ENCODE measurements around the gene TMEM219. TPM values are rescaled to one million over a fixed set of nuclear protein-coding genes. Genes with fewer than 3 reads are reported as not detected.
A peak's percentile ranks its signal among the peaks of the same experiment; 100 is the strongest.

The TMEM219 gene
- total and polyA plus RNA-seq, 9 of the 15 experiments (the other 6 are each of a cell fraction or from before 2014, with no cell fraction given), result 35.3 to 62.8 (median 55.5) TPM

DNA sequence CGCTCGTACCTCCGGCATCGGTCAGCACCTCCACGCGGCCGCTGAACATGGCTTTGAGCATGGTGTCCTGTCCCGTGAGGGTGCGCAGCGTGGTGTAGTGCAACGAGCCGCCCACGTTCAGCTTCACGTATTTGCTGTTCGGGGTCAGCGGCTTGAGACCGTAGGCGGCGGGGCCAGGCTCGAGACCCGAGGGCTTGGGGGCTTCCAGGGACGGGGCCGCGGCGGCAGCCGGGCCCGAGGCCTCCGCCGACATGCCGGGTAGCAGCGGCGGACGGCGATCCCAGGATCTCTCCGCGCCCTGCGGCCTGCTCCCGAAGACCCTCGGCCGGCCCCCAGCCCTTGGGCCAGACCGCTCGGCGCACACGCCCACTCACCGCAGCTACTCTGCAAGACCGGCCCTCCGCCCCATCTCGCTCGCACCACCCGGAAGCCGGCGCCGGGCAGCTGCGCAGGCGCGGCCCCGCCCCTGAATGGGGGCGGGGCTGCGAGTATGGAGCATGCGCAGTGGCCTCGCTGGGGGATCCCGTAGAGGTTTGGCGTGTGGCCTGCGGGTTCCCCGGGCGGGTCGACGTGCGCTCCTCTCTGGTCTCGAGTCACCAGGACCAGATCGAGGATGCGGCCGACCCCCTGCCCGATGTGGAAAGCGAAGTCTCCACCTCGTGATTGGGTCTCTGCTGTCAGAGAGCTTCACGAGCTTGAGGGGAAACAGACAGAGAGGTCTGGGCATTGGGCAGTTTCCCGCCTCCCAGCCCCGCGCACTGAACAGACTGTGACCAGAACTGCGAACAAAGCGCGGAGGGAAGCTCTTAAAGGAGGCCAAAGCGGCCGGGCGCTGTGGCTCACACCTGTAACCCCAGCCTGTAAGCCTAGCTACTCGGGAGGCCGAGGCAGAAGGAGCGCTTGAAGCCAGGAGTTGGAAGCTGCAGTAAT is 35.8 kb upstream of the TMEM219 start, which contains the start of gene KCTD13 (continued):
- no peak for TF ChIP-seq MEF2D (tag; conservative IDR thresholded peaks at IDR 0.05; ENCODE audit: low read depth)
- TF ChIP-seq KAT8 (IDR thresholded peaks at IDR 0.05; ENCODE audit: low read depth), result no peak
- no peak for TF ChIP-seq ILF3 (IDR thresholded peaks at IDR 0.05; ENCODE audit: borderline replicate concordance)
- peak; percentile 92 for TF ChIP-seq SUPT5H (IDR thresholded peaks at IDR 0.05)
- no peak for TF ChIP-seq LEF1 (IDR thresholded peaks at IDR 0.05)
- peak; percentile 63 for TF ChIP-seq GABPA (tag; conservative IDR thresholded peaks at IDR 0.05; ENCODE audit: low read depth)
- no peak for TF ChIP-seq MCM5 (IDR thresholded peaks at IDR 0.05; ENCODE audit: low read depth)
- no peak for TF ChIP-seq JUNB (CRISPR knock-in tag; conservative IDR thresholded peaks at IDR 0.05)
- no peak for TF ChIP-seq ZNF165 (CRISPR knock-in tag; IDR thresholded peaks at IDR 0.05; ENCODE audit: borderline replicate concordance)
- no peak for TF ChIP-seq ATF4 (CRISPR knock-in tag; IDR thresholded peaks at IDR 0.05)
- TF ChIP-seq ARNT (IDR thresholded peaks at IDR 0.05), result no peak
- TF ChIP-seq MYBL2 (IDR thresholded peaks at IDR 0.05; ENCODE audit: low read depth), result no peak
- no peak for TF ChIP-seq MYBL2 (CRISPR knock-in tag; IDR thresholded peaks at IDR 0.05; ENCODE audit: borderline replicate concordance)
- TF ChIP-seq ZEB2 (IDR thresholded peaks at IDR 0.05), result no peak
- no peak for TF ChIP-seq ZNF174 (CRISPR knock-in tag; IDR thresholded peaks at IDR 0.05)
- TF ChIP-seq TEAD2 (tag; IDR thresholded peaks at IDR 0.05), result no peak
- 0 out of 2 replicates have a peak, but pooled peaks have one; percentile 36 for TF ChIP-seq DMBX1 (CRISPR knock-in tag; IDR thresholded peaks at IDR 0.05; ENCODE audit: borderline replicate concordance)
- TF ChIP-seq JUND (IDR thresholded peaks at IDR 0.05; ENCODE audit: borderline replicate concordance, low read depth, low read length), result no peak
- no peak; the same call in 2 of the 3 replicates for TF ChIP-seq JUND (tag; IDR thresholded peaks at IDR 0.05; ENCODE audit: borderline replicate concordance, low read depth, low read length)
- TF ChIP-seq HDAC3 (IDR thresholded peaks at IDR 0.05; ENCODE audit: borderline replicate concordance, partially characterized antibody), result no peak
- TF ChIP-seq MBD2 (IDR thresholded peaks at IDR 0.05; ENCODE audit: borderline replicate concordance, low read depth), result peak; percentile 24; the same call in 1 of the 2 replicates
- no peak for TF ChIP-seq ZNF766 (CRISPR knock-in tag; conservative IDR thresholded peaks at IDR 0.05)
- no peak for TF ChIP-seq HMG20A (CRISPR knock-in tag; conservative IDR thresholded peaks at IDR 0.05)
- TF ChIP-seq ZNF274 (IDR thresholded peaks at IDR 0.05; ENCODE audit: borderline replicate concordance, low read depth, low read length), result no peak
- TF ChIP-seq RCOR1 (IDR thresholded peaks at IDR 0.05; ENCODE audit: borderline replicate concordance in 1 of 2, low read depth in 2 of 2, low read length in 2 of 2), result peak in 1 of 2 experiments; percentile 3; a peak in 1 of 4 replicates
